ENCODE results near the gene POC1B. TPM values are rescaled to one million over a fixed set of nuclear protein-coding genes. Genes with fewer than 3 reads are reported as not detected.

POC1B gene
- total and polyA plus RNA-seq, 4 donors = 5.0 to 28.2 (median 7.6) TPM

DNA sequence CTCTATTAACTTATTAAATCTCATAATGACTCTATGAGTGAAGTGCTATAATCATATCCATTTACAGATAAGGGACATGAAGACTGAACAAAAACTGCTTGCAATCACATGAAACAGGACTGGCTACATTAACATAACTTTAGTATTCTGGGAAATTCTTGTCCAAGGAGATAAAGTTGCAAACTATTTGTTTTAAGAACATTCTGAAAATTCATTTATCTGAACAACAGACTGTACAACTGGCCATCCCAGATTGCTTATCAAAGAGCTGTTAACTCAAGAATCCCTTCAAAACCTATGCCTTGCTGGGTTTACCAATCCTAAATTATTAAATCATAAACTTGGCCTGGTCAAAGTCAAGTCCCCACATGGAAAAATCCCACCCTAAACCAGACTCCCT is 39.2 kb upstream of the POC1B start:
- Histone ChIP-seq H3K36me3 (ENCODE audit: control insufficient read depth in 4 of 4, insufficient read depth in 3 of 4, low read depth in 1 of 4, low read length in 3 of 4) (no peaks in the 10 kb centered on the region), H3K9me3 (ENCODE audit: control insufficient read depth in 4 of 4, low read length in 3 of 4) (no peaks in the 10 kb centered on the region), H3K27me3 (ENCODE audit: control insufficient read depth in 4 of 4, insufficient read depth in 4 of 4, low read length in 3 of 4) (no peaks in the 10 kb centered on the region), H3K4me3 (ENCODE audit: low read depth in 1 of 3, low read length in 3 of 3) (no peak overlapping the region), H3K9ac (ENCODE audit: low read depth in 1 of 2, low read length in 2 of 2) (no peak overlapping the region), H3K27ac (ENCODE audit: low read depth in 1 of 2, low read length in 2 of 2) (no peak overlapping the region), H3K4me1 (ENCODE audit: control insufficient read depth in 4 of 4, insufficient read depth in 4 of 4, low read length in 3 of 4) (no peaks in the 10 kb centered on the region)
- TF ChIP-seq JUND (IDR thresholded peaks at IDR 0.05) = no peak
- TF ChIP-seq RAD21 (IDR thresholded peaks at IDR 0.05) = no peak
- TF ChIP-seq HNF4A (conservative IDR thresholded peaks at IDR 0.05) = no peak
- TF ChIP-seq, protein P1, sequence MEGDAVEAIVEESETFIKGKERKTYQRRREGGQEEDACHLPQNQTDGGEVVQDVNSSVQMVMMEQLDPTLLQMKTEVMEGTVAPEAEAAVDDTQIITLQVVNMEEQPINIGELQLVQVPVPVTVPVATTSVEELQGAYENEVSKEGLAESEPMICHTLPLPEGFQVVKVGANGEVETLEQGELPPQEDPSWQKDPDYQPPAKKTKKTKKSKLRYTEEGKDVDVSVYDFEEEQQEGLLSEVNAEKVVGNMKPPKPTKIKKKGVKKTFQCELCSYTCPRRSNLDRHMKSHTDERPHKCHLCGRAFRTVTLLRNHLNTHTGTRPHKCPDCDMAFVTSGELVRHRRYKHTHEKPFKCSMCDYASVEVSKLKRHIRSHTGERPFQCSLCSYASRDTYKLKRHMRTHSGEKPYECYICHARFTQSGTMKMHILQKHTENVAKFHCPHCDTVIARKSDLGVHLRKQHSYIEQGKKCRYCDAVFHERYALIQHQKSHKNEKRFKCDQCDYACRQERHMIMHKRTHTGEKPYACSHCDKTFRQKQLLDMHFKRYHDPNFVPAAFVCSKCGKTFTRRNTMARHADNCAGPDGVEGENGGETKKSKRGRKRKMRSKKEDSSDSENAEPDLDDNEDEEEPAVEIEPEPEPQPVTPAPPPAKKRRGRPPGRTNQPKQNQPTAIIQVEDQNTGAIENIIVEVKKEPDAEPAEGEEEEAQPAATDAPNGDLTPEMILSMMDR (IDR thresholded peaks at IDR 0.05; ENCODE audit: low read depth, low read length, missing input control) = no peak
- TF ChIP-seq, protein P2, sequence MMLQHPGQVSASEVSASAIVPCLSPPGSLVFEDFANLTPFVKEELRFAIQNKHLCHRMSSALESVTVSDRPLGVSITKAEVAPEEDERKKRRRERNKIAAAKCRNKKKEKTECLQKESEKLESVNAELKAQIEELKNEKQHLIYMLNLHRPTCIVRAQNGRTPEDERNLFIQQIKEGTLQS (IDR thresholded peaks at IDR 0.05) = no peak
- no peak for TF ChIP-seq SP1 (IDR thresholded peaks at IDR 0.05)
- TF ChIP-seq, protein P3, sequence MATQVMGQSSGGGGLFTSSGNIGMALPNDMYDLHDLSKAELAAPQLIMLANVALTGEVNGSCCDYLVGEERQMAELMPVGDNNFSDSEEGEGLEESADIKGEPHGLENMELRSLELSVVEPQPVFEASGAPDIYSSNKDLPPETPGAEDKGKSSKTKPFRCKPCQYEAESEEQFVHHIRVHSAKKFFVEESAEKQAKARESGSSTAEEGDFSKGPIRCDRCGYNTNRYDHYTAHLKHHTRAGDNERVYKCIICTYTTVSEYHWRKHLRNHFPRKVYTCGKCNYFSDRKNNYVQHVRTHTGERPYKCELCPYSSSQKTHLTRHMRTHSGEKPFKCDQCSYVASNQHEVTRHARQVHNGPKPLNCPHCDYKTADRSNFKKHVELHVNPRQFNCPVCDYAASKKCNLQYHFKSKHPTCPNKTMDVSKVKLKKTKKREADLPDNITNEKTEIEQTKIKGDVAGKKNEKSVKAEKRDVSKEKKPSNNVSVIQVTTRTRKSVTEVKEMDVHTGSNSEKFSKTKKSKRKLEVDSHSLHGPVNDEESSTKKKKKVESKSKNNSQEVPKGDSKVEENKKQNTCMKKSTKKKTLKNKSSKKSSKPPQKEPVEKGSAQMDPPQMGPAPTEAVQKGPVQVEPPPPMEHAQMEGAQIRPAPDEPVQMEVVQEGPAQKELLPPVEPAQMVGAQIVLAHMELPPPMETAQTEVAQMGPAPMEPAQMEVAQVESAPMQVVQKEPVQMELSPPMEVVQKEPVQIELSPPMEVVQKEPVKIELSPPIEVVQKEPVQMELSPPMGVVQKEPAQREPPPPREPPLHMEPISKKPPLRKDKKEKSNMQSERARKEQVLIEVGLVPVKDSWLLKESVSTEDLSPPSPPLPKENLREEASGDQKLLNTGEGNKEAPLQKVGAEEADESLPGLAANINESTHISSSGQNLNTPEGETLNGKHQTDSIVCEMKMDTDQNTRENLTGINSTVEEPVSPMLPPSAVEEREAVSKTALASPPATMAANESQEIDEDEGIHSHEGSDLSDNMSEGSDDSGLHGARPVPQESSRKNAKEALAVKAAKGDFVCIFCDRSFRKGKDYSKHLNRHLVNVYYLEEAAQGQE (IDR thresholded peaks at IDR 0.05) = no peak
- TF ChIP-seq FOXA2 (IDR thresholded peaks at IDR 0.05) = no peak
- no peak for TF ChIP-seq NR2F2 (IDR thresholded peaks at IDR 0.05)
- no peak for TF ChIP-seq YY1 (IDR thresholded peaks at IDR 0.05)
- TF ChIP-seq GABPA (IDR thresholded peaks at IDR 0.05 in 1 of 2, conservative IDR thresholded peaks at IDR 0.05 in 1 of 2) = no peak
- no peak for TF ChIP-seq RXRA (IDR thresholded peaks at IDR 0.05)
- TF ChIP-seq TAF1 (conservative IDR thresholded peaks at IDR 0.05) = no peak
- no peak for TF ChIP-seq EGR1 (IDR thresholded peaks at IDR 0.05; ENCODE audit: low read depth in 2 of 2)
- TF ChIP-seq, protein P4, sequence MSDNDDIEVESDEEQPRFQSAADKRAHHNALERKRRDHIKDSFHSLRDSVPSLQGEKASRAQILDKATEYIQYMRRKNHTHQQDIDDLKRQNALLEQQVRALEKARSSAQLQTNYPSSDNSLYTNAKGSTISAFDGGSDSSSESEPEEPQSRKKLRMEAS (IDR thresholded peaks at IDR 0.05) = no peak
- TF ChIP-seq HNF4G (IDR thresholded peaks at IDR 0.05) = no peak
- TF ChIP-seq, protein P5, sequence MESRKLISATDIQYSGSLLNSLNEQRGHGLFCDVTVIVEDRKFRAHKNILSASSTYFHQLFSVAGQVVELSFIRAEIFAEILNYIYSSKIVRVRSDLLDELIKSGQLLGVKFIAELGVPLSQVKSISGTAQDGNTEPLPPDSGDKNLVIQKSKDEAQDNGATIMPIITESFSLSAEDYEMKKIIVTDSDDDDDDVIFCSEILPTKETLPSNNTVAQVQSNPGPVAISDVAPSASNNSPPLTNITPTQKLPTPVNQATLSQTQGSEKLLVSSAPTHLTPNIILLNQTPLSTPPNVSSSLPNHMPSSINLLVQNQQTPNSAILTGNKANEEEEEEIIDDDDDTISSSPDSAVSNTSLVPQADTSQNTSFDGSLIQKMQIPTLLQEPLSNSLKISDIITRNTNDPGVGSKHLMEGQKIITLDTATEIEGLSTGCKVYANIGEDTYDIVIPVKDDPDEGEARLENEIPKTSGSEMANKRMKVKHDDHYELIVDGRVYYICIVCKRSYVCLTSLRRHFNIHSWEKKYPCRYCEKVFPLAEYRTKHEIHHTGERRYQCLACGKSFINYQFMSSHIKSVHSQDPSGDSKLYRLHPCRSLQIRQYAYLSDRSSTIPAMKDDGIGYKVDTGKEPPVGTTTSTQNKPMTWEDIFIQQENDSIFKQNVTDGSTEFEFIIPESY (IDR thresholded peaks at IDR 0.05) = no peak
- no peak for TF ChIP-seq FOXA1 (IDR thresholded peaks at IDR 0.05)
- no peak for DNase-seq (ENCODE audit: low spot score)
